GM19463 (cell line): Measurements from ENCODE around the gene MAST4.
"Not testable (repeated sequence)": the region's sequence is repeated elsewhere in the genome, so short reads cannot be mapped to it uniquely, and the experiment has no call there.

Experiments used
- ATAC-seq: cut with Tn5 transposase; IDR thresholded peaks from one replicate; pipeline ENCODE4 v1.9.1; 2021; ENCODE audit warnings: mild to moderate bottlenecking, moderate library complexity; ENCODE audit not compliant: unreplicated experiment

MAST4 gene

GRCh38 chr5:66805514-66806430 lies 209.6 kb downstream of the MAST4 start:
- ATAC-seq, result no peak

GRCh38 chr5:66807743-66808142 lies 211.6 kb downstream of the MAST4 start:
- no peak for ATAC-seq

DNA sequence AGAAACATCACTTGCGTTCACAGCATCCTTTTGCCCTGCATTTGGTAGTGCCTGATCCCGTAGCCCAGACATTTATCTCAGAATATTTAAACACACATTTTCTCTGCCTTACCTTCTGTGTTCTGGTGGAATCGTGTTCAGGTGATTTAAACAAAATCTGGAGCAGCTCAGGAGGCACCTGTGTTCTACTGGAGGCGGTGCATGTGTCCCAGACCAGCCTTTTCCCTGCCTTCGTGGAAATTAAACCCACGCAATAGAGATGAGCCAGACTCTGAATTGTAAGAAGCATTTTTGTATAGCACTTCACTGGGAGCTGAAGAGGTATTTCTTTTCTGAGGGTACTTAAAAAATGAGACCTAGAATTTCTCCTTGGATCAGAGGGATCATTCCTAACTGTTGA lies 212.5 kb downstream of the MAST4 start:
- ATAC-seq, result no peak

DNA sequence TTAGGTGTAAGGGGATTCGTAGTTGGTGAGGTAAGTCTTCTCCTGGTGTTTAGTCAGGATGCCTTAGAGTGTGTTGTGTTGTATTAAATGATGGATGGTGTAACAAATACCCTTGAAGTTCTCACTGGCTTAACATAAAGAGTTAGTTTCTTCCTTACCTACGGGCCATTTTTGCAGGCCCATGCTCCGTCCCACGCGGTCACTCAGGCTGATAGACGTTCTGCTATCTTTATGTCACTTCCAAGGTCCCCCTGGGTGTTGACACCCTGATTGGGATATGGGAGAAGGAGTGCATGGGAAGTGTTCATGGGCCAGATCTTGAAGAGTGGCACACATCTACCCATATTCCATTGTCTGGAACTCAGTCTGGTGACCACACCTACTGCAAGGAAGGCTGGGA lies 214.0 kb downstream of the MAST4 start:
- no peak for ATAC-seq

DNA sequence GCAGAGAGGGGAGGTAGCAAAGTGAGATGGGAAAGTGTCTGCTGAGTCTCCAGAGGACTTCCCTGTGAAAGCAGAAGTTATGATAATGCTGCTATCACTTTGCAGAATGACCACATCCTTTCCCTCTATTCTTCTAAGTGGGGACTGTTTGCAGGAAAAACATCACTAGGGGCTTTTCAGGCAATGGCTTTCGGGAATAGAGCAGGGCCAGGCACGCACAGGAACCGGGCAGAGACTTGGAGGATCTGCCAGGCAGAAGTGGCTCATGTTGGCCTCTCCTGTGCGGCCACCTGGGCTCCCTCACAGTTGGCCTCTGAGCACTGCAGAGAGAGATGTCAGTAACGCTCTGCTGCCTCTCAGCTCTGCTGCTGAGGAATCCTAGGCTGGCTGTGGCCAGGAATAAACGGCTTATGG lies 214.7 kb downstream of the MAST4 start:
- no peak for ATAC-seq

GRCh38 chr5:66812291-66812690 lies 216.1 kb downstream of the MAST4 start:
- no peak for ATAC-seq

DNA sequence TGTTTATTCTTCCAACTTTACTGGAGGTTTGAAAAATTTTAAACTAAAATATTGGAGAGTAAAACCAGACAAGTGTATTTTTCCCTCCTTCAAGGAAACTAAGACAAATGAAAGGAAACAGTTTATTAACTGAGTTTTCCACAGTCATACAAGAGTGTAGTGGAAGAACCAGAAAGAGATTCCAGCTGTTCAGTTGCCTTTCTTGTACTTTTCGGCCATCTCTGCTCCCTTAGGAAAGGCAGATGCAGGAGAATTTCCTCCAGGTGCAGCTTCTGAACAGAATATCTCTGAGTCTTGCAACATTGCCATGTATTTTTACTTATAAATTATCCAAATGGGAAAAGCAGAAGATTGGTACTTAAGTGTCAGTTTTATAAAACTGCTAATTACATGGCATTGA lies 217.1 kb downstream of the MAST4 start:
- ATAC-seq, result no peak

DNA sequence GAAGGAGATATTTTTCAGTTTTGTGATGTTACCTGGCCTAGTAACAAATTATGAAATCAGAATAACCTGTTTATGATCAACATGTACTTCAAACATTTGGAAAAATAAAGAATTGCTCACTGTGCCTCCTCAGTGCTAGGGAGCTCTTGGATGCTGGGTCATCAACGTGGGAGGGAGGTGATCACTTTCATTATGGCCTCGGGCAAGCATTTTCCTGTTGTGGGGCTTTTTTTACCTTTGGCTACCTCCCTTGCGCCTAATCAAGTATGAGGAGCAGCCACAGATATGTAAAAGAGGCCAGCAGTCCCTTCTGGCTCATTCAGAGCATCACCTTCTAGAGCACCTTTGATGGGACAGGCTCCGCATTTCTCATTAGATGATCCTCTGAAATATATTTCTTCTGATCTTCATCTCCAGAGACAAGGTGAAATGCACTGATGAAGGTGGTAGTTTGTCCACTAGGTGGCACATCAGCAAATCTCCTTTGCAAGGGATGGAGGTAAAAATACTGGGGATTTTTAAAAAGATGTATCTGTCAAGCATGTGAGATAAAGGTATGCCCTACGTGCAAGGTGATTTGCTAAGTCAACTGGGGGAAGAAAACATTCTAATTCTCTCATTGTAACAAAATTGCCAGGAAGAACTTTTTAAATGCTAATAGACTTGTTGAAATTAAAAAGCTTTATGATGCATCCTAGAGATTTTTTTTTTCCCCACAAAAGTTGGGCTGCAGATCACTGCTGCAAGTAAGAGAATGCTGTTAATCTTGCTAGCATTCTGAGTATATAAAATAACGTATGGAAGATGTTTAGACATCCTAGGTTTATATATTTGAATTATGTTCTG lies 218.2 kb downstream of the MAST4 start:
- ATAC-seq, result no peak

GRCh38 chr5:66818304-66818934 lies 222.2 kb downstream of the MAST4 start:
- no peak for ATAC-seq

DNA sequence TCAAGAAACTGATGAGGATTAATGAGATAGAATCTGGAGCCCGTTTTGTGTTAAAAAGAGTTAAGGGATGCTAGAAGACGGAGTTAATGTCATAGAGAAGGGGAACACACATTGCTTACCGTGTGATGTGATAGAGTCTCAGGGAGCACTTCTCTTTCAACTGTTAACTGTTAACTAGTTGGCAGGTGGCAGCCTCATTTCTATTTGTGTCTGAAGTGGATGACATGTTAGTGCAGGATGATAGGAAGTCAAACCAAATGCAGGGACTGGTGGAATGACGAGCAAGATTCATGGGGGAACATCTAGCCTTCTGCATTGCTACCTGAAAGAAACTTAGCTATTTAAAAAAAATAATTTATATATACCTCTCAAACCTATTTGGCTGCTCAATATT lies 222.7 kb downstream of the MAST4 start:
- ATAC-seq, result no peak

DNA sequence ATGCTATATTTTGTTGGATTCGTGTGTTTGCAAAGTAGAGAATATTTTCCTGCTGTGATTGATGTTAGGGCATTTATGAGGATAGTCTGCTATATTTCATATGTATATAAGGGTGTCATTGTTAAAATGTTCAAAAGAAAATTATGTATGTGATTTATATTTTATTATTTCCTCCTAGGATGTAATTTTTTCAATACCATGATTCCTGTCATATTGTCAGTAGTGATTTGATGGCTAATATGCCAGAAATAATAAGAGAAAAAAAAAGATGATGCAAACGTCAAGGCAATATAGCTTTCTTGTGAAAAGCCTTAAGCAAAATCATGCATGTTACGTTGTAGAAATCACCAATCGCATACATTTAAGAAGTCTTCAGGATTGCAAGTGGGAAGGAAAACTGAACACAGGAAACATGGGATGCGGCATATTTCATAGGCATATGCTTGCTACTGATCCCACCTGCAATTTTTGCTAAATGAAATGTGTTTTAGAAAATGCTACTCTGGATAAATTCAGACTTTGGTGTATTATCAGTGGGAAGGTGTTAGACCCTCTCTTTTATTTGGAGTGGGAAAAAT lies 224.5 kb downstream of the MAST4 start:
- ATAC-seq, result no peak

GRCh38 chr5:66821688-66822429 lies 225.7 kb downstream of the MAST4 start:
- no peak for ATAC-seq

- ATAC-seq, result not testable (repeated sequence)
These were observed 226.7 kb downstream of the MAST4 start for GRCh38 chr5:66822906-66823305.

DNA sequence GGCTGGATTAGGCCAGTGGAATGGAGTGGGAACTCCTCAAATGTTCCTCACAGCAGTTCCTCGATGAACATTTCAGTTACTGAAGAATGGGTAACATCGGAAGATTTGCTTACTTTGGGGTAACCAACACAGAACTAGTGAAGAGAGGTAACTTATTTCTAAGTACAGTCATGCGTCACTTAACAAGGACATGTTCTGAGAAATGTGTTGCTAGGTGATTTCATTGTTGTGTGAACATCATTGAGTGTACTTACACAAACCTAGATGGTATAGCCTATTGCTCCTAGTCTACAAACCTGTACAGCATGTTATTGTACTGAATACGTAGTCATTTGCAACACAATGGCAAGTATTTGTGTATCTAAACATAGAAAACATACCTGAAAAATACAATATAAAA lies 228.3 kb downstream of the MAST4 start:
- no peak for ATAC-seq

GRCh38 chr5:66826263-66826662 lies 230.1 kb downstream of the MAST4 start:
- no peak for ATAC-seq

GRCh38 chr5:66826696-66827095 lies 230.5 kb downstream of the MAST4 start:
- ATAC-seq, result no peak

GRCh38 chr5:66828046-66828547 lies 231.9 kb downstream of the MAST4 start:
- ATAC-seq, result peak; percentile 31

DNA sequence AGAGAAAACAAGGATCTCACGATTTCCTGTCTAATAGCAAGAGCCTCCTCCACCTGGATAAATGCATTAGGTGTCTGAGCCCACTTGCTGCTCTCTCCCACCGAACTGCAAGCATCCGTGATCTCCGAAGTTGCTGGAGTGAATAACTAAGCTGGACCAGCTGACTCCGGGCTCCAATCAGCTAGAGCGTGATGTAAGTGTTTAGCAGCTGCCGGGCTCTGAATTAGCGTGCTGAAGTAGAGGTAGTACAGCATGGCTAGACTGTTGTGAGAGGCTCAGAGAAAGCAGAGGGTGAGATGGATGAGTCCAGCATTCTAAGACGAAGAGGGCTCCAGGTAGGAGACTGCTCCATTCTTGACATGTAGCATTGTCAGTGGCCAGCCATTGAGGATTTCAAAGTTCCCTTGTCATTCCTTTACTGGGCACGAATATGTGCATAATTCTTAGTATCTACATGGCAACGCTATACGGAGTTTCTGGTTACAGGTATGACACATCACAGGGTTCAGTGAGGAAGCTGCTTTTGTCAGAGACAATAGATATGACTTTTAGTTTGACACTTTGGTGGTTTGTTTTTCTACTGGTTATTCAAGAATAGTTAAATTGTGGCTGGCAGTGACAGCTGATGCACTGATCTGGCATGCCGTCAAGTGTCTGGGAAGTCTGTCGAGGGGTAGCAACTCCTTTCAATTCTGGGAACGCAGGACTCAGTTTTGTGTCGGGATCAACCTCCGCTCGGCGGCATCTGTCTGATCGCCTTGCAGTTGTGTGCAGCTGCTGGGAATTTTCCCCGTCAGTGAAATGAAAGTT lies 232.6 kb downstream of the MAST4 start:
- peak; percentile 71 for ATAC-seq

DNA sequence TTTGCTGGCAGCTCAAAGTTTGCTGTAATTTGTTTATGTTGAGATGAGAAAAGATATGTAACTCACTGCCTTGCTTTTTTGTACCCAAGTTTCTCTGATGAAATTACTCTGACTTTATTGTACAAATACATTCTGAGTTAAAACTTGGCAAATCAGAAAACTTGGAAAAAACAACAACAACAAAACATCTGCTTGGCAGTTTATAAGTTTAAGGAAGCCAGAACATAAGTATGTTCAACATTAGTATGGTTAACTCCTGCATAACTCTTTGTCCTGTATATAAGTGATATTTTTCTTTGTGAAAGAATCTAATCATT lies 233.1 kb downstream of the MAST4 start:
- no peak for ATAC-seq

- no peak for ATAC-seq
These were observed 233.6 kb downstream of the MAST4 start for GRCh38 chr5:66829826-66830225.
